GF-D8 (cell line): ENCODE results near the gene IQUB.
"Not testable (repeated sequence)": the region's sequence is repeated elsewhere in the genome, so short reads cannot be mapped to it uniquely, and the experiment has no call there.

Source experiments
- DNase-seq: peaks from one replicate; lab custom pipeline; 2025; lab: John Stamatoyannopoulos, UW

The IQUB gene

DNA sequence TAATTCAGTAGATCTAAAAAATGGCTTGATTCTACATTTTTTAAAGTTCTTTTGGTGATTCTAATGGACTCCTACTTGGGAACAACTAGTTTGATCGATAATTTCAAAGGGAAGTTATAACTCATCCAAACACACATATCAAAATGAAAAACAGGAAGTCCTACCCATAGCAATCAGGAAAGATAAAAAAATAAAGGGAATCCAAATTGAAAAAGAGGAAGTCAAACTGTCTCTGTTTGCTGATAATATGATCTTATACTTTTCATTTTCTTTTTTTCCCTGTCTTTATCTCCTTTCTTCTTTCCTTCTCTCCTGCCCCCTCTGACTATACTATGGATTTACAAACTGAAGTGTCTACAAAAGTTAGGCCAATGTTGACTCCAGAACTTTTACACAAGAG lies 118.8 kb downstream of the IQUB start:
- no peak for DNase-seq

DNA sequence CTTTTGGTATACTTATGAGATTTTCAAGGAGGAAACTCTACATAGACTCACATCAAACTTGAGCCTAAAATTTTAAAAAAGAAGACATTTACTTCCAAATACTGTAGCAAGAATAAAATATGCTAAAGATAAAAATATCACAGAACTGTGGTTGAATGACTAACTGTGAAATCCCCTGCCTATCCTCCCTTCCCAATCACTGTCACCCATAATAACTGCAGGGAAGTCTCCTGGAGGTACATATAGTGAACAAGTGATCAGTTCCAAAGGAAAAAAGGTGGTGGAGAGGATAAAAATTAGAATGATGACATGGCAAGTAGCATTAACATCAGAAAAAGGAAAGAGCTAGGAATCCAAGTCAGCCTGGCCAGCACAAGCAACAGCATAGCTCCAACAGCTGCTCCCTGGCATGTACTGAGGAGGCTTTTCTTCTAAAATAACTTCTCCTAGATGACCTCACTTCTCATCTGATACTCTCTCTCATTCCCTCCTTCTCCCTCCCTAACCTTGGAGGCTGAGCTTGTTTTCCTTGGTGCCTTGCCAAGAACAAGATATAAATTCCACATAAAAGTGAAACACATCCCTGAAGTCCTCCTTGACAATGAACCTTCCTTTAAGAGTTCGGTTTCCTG lies 124.0 kb downstream of the IQUB start:
- DNase-seq = no peak

DNA sequence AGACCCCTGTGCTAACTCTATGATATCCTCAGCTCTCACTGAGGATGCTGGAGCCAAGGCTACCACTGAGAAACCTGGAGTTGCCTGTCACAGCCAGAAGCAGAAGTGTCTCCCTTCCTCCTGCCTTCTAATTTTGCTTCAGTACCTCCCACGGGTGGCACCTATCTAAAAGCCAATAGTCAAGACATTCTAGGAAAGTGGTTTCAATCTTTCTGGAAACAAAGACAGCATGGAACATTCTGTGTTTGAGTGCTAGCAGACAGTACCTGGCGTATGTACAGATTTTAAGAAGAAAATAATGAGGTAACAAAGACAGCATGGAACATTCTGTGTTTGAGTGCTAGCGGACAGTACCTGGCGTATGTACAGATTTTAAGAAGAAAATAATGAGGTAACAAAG lies 126.4 kb downstream of the IQUB start:
- DNase-seq = not testable (repeated sequence)
